ENCODE measurements around the gene LUC7L2.
"Not testable (repeated sequence)": the region's sequence is repeated elsewhere in the genome, so short reads cannot be mapped to it uniquely, and the experiment has no call there.

LUC7L2 gene

GRCh38 chr7:139359366-139360209 is at the start of gene LUC7L2:
Gene LUC7L2, plus strand, starts transcription at chr7:139359894. Its CDS starts 368 bp downstream, at chr7:139360262.
- peak; percentile 80 to 100 (median 98) for DNase-seq

GRCh38 chr7:139317939-139318505 is 41.7 kb upstream of the LUC7L2 start:
- DNase-seq: no peak

GRCh38 chr7:139321071-139321745 is 38.5 kb upstream of the LUC7L2 start:
- DNase-seq: no peak

GRCh38 chr7:139324709-139325108 is 35.0 kb upstream of the LUC7L2 start:
- not testable (repeated sequence) for DNase-seq

- no peak for DNase-seq
Measured at GRCh38 chr7:139328375-139328774, 31.3 kb upstream of the LUC7L2 start.

GRCh38 chr7:139329119-139329518 is 30.6 kb upstream of the LUC7L2 start:
- no peak for DNase-seq

- no peak for DNase-seq
Measured at GRCh38 chr7:139330333-139331030, 29.2 kb upstream of the LUC7L2 start.

- DNase-seq: no peak
Measured at GRCh38 chr7:139332697-139333359, 26.9 kb upstream of the LUC7L2 start.

GRCh38 chr7:139333443-139333842 is 26.3 kb upstream of the LUC7L2 start:
- DNase-seq: not testable (repeated sequence)

GRCh38 chr7:139334399-139335150 is 25.1 kb upstream of the LUC7L2 start:
- no peak for DNase-seq

GRCh38 chr7:139339025-139339424 is 20.7 kb upstream of the LUC7L2 start:
- DNase-seq: no peak

GRCh38 chr7:139339698-139340036 is 20.0 kb upstream of the LUC7L2 start:
- DNase-seq: no peak

- DNase-seq: peak; percentile 81 to 100 (median 96)
Measured at GRCh38 chr7:139340037-139340807, 19.5 kb upstream of the LUC7L2 start.

GRCh38 chr7:139340808-139341057 is 19.0 kb upstream of the LUC7L2 start:
- DNase-seq: peak in 1 of 56 donors; percentile 75

GRCh38 chr7:139341058-139341775 is 18.5 kb upstream of the LUC7L2 start, which contains the start of gene FMC1:
Gene FMC1, plus strand, starts transcription at chr7:139341337. Its CDS starts 48 bp downstream, at chr7:139341385.
- DNase-seq: peak; percentile 40 to 97 (median 92)

GRCh38 chr7:139341776-139342226 is 17.9 kb upstream of the LUC7L2 start:
- DNase-seq: no peak

- DNase-seq: no peak
Measured at GRCh38 chr7:139345042-139345441, 14.7 kb upstream of the LUC7L2 start.

GRCh38 chr7:139351027-139351426 is 8.7 kb upstream of the LUC7L2 start:
- DNase-seq: no peak

GRCh38 chr7:139354729-139355128 is 5.0 kb upstream of the LUC7L2 start:
- DNase-seq: no peak
